ENCODE measurements around the gene LEMD1. TPM values are rescaled to one million over a fixed set of nuclear protein-coding genes. Genes with fewer than 3 reads are reported as not detected.

LEMD1 gene
- total RNA-seq, 1 experiment from 2014 or later: 0.74 TPM

Other genes with a start within 250 kb of the LEMD1 start
- 5.0 and 6.2 TPM in 2 replicates for gene DSTYK, start 210.4 kb downstream of the LEMD1 start, total RNA-seq (2014; rRNA removed; shearing (Covaris generic))
- 3.2 and 4.8 TPM in 2 replicates for gene TMCC2, start 194.1 kb downstream of the LEMD1 start, total RNA-seq (2014; rRNA removed; shearing (Covaris generic))
- 11.1 and 12.4 TPM in 2 replicates for gene NUAK2, start 100.3 kb downstream of the LEMD1 start, total RNA-seq (2014; rRNA removed; shearing (Covaris generic))
- gene KLHDC8A, start 65.1 kb downstream of the LEMD1 start, total RNA-seq (2014; rRNA removed; shearing (Covaris generic)): 0.34 and 3.2 TPM in 2 replicates
- 0.30 and 0.86 TPM in 2 replicates for gene BLACAT1, start 34.0 kb upstream of the LEMD1 start, total RNA-seq (2014; rRNA removed; shearing (Covaris generic))
- gene CDK18, start 82.6 kb upstream of the LEMD1 start, total RNA-seq (2014; rRNA removed; shearing (Covaris generic)): 0.60 and 0.80 TPM in 2 replicates
- gene ELK4, start 210.0 kb upstream of the LEMD1 start, total RNA-seq (2014; rRNA removed; shearing (Covaris generic)): 13.0 and 17.1 TPM in 2 replicates